Dermis lymphatic vessel endothelial cell (primary cell): ENCODE data around the gene EPYC. TPM values are rescaled to one million over a fixed set of nuclear protein-coding genes. Genes with fewer than 3 reads are reported as not detected.

Experiments used
- total RNA-seq: library from RNA; depleted of rRNA; stranded (reverse); fragments of >200 nt; gene quantifications from 2 replicates; pipeline ENCODE4 v1.2.1, GENCODE V29; 2014

Gene EPYC, protein sequence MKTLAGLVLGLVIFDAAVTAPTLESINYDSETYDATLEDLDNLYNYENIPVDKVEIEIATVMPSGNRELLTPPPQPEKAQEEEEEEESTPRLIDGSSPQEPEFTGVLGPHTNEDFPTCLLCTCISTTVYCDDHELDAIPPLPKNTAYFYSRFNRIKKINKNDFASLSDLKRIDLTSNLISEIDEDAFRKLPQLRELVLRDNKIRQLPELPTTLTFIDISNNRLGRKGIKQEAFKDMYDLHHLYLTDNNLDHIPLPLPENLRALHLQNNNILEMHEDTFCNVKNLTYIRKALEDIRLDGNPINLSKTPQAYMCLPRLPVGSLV
- not detected in 2 replicates for total RNA-seq

DNA sequence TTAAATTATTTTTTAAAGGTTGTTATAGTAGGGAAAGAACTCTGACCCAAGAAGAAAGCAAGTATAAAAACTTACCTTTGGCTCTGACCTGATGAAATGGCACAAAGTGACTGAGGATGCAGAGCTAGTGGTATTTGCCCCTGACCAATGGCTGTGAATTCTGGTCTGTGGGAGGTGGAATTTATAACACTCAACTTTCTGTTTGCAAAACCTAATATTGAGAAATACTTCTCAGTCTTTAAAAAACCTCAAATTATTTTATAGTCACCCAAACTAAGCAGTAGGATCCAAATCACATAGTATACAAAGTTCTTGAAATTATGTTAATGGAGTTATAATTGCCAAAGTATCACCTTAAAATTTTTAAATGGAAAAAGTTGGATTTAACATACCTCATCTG lies at the start of gene EPYC:
TSS of gene EPYC (minus strand) at position 101 of the 400 bp plus-strand sequence. CDS start 2,407 bp downstream, outside the sequence.

DNA sequence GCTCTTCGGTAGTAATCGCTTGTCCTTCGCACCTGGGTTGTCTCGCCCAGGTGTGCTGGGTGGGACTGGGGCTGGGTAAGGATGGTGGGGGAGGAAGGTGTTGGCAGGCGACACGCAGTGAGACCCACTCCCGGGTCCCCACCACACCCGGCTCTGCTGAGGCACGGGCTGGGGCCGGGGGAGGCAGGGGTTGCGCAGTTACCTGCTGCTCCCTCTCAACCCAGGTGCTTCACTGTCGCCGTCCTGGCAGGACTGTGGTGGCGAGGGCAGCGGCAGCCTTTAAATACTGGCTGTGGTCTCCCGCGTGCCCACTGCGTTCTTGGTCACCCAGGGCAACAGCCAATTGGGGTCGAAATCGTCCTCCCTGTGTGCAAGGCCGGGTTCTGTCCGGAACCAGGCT lies 49.9 kb downstream of the EPYC start, which contains the start of gene CCER1:
TSS of gene CCER1 (minus strand) at position 256 of the 400 bp plus-strand sequence. CDS start 434 bp downstream, outside the sequence.

Other genes with a start within 250 kb of the EPYC start
- not detected in 2 replicates for gene CCER1, start 49.8 kb downstream of the EPYC start, total RNA-seq
- not detected in 2 replicates for gene KERA, start 53.1 kb upstream of the EPYC start, total RNA-seq
- gene LUM, start 106.5 kb upstream of the EPYC start, total RNA-seq: not detected in 2 replicates
- gene DCN, start 177.8 kb upstream of the EPYC start, total RNA-seq: 0.11 TPM in 1 of 2 replicates, not detected in the other